Ectodermal cell (in vitro differentiated cells): ENCODE measurements around the gene NUDT1.

Source experiments
- H3K27ac ChIP-seq: 2 replicates; pipeline ENCODE4 v1.7.0; 2013; ENCODE audit warnings: mild to moderate bottlenecking, low read depth, low read length; ENCODE audit not compliant: insufficient read depth, poor library complexity, severe bottlenecking
- H3K27me3 ChIP-seq: 2 replicates; pipeline ENCODE4 v1.7.0; 2013; ENCODE audit warnings: mild to moderate bottlenecking, low read length; ENCODE audit not compliant: insufficient read depth, control insufficient read depth, poor library complexity, severe bottlenecking
- H3K36me3 ChIP-seq: one replicate; pipeline ENCODE4 v1.7.0; 2013; ENCODE audit warnings: low read length; ENCODE audit not compliant: control insufficient read depth, insufficient read depth
- H3K4me1 ChIP-seq: one replicate; pipeline ENCODE4 v1.7.0; 2013; ENCODE audit warnings: low read length; ENCODE audit not compliant: control insufficient read depth, insufficient read depth
- H3K4me3 ChIP-seq: 2 replicates; pipeline ENCODE4 v1.7.0; 2013; ENCODE audit warnings: low read depth, low read length, control low read depth; ENCODE audit not compliant: insufficient read depth
- H3K9me3 ChIP-seq: 2 replicates; pipeline ENCODE4 v1.7.0; 2013; ENCODE audit warnings: mild to moderate bottlenecking, low read length, moderate library complexity; ENCODE audit not compliant: control insufficient read depth
- WGBS, 2 experiments: methylation state at CpG; one replicate each; pipeline ENCODE4 v1.1.7; 2013; ENCODE audit warnings: missing lambda C conversion rate in 2 of 2; 5-methylcytosine and 5-hydroxymethylcytosine counted together

Gene NUDT1

GRCh38 chr7:2199528-2199927 lies 42.5 kb upstream of the NUDT1 start:
- no peak overlapping the region for H3K4me3 ChIP-seq
- H3K9me3 ChIP-seq, result no peaks in the 10 kb centered on the region
- H3K27ac ChIP-seq, result no peak overlapping the region
- H3K27me3 ChIP-seq, result no peaks in the 10 kb centered on the region
- H3K36me3 ChIP-seq, result peaks cover 5% of the 10 kb centered on the region
- WGBS, 2 experiments, result 90% methylated on average over 16 of the region's 16 CpGs
- peaks cover 8% of the 10 kb centered on the region for H3K4me1 ChIP-seq

GRCh38 chr7:2199956-2200583 lies 42.0 kb upstream of the NUDT1 start:
- Histone ChIP-seq H3K27me3 (no peaks in the 10 kb centered on the region), H3K4me3 (no peak overlapping the region), H3K27ac (no peak overlapping the region), H3K4me1 (peaks cover 8% of the 10 kb centered on the region), H3K36me3 (peaks cover 5% of the 10 kb centered on the region), H3K9me3 (no peaks in the 10 kb centered on the region)
- WGBS, 2 experiments, result 93% methylated on average over 25 of the region's 25 CpGs

- Histone ChIP-seq H3K27me3 (no peaks in the 10 kb centered on the region), H3K36me3 (peaks cover 2% of the 10 kb centered on the region), H3K9me3 (no peaks in the 10 kb centered on the region), H3K4me1 (peaks cover 8% of the 10 kb centered on the region), H3K4me3 (no peak overlapping the region), H3K27ac (no peak overlapping the region)
- WGBS, 2 experiments, result 96% methylated on average over 18 of the region's 18 CpGs
Measured at GRCh38 chr7:2200584-2200980, 41.4 kb upstream of the NUDT1 start.

GRCh38 chr7:2201128-2201527 lies 40.9 kb upstream of the NUDT1 start:
- no peak overlapping the region for H3K27ac ChIP-seq
- H3K4me3 ChIP-seq, result no peak overlapping the region
- H3K27me3 ChIP-seq, result no peaks in the 10 kb centered on the region
- no peaks in the 10 kb centered on the region for H3K36me3 ChIP-seq
- H3K4me1 ChIP-seq, result peaks cover 8% of the 10 kb centered on the region
- H3K9me3 ChIP-seq, result no peaks in the 10 kb centered on the region
- 93 to 96% methylated on average over 10 of the region's 10 CpGs for WGBS, 2 experiments

GRCh38 chr7:2201686-2202360 lies 40.2 kb upstream of the NUDT1 start:
- H3K9me3 ChIP-seq, result no peaks in the 10 kb centered on the region
- H3K4me1 ChIP-seq, result peaks cover 8% of the 10 kb centered on the region
- H3K4me3 ChIP-seq, result no peak overlapping the region
- WGBS, 2 experiments, result 91 to 92% methylated on average over 31 of the region's 31 CpGs
- H3K36me3 ChIP-seq, result no peaks in the 10 kb centered on the region
- no peaks in the 10 kb centered on the region for H3K27me3 ChIP-seq
- no peak overlapping the region for H3K27ac ChIP-seq

GRCh38 chr7:2202361-2202761 lies 39.7 kb upstream of the NUDT1 start:
- WGBS, 2 experiments, result 94% methylated on average over 14 of the region's 14 CpGs
- Histone ChIP-seq H3K27ac (no peak overlapping the region), H3K9me3 (no peaks in the 10 kb centered on the region), H3K4me1 (peaks cover 8% of the 10 kb centered on the region), H3K27me3 (no peaks in the 10 kb centered on the region), H3K36me3 (peaks cover 5% of the 10 kb centered on the region), H3K4me3 (no peak overlapping the region)

GRCh38 chr7:2202901-2203765 lies 38.9 kb upstream of the NUDT1 start:
- H3K36me3 ChIP-seq, result peaks cover 11% of the 10 kb centered on the region
- H3K9me3 ChIP-seq, result no peaks in the 10 kb centered on the region
- no peaks in the 10 kb centered on the region for H3K27me3 ChIP-seq
- no peak overlapping the region for H3K27ac ChIP-seq
- no peak overlapping the region for H3K4me3 ChIP-seq
- WGBS, 2 experiments, result 82 to 87% methylated on average over 20 of the region's 20 CpGs
- peaks cover 8% of the 10 kb centered on the region for H3K4me1 ChIP-seq

GRCh38 chr7:2203766-2204300 lies 38.2 kb upstream of the NUDT1 start:
- WGBS, 2 experiments, result 87 to 90% methylated on average over 13 of the region's 13 CpGs
- H3K27ac ChIP-seq, result no peak overlapping the region

GRCh38 chr7:2204446-2204845 lies 37.6 kb upstream of the NUDT1 start:
- no peaks in the 10 kb centered on the region for H3K9me3 ChIP-seq
- H3K4me1 ChIP-seq, result peaks cover 8% of the 10 kb centered on the region
- no peak overlapping the region for H3K4me3 ChIP-seq
- no peaks in the 10 kb centered on the region for H3K27me3 ChIP-seq
- 96 to 97% methylated on average over 11 of the region's 11 CpGs for WGBS, 2 experiments
- peaks cover 13% of the 10 kb centered on the region for H3K36me3 ChIP-seq
- no peak overlapping the region for H3K27ac ChIP-seq

More at GRCh38 chr7:2203766-2204300, 38.2 kb upstream of the NUDT1 start:
- Histone ChIP-seq H3K36me3 (peaks cover 13% of the 10 kb centered on the region), H3K9me3 (no peaks in the 10 kb centered on the region), H3K27me3 (no peaks in the 10 kb centered on the region), H3K4me1 (peaks cover 8% of the 10 kb centered on the region), H3K4me3 (no peak overlapping the region)
